Stomach (tissue), 4 donors: ENCODE data around the gene DLG2.

Source experiments
- CTCF ChIP-seq, 7 experiments: fragments of 450-650 bp in 4 of 7; fragments of 200-600 bp in 3 of 7; sonication (generic) in 3 of 7; IDR thresholded peaks; one replicate each; pipeline ENCODE4 v1.5.1; 2016 to 2019; ENCODE audit warnings: antibody characterized with exemption in 7 of 7, control low read depth in 2 of 7, mild to moderate bottlenecking in 1 of 7
- EP300 ChIP-seq: sonication (generic); formaldehyde crosslinking; IDR thresholded peaks from one replicate; pipeline ENCODE4 v1.6.1; 2017; ENCODE audit warnings: antibody characterized with exemption
- POLR2A ChIP-seq, 4 donors: fragments of 450-650 bp; IDR thresholded peaks; one replicate each; pipeline ENCODE4 v1.6.1; 2016; ENCODE audit warnings: antibody characterized with exemption in 4 of 4, control low read depth in 2 of 4, mild to moderate bottlenecking in 1 of 4, moderate library complexity in 1 of 4
- POLR2AphosphoS5 ChIP-seq, 3 donors: sonication (generic); formaldehyde crosslinking; IDR thresholded peaks; one replicate each; pipeline ENCODE4 v1.6.1; 2016; ENCODE audit warnings: antibody characterized with exemption in 3 of 3

GRCh38 chr11:85346484-85346883 is 280.7 kb downstream of the DLG2 start:
- TF ChIP-seq CTCF (IDR thresholded peaks at IDR 0.05) (no peak), POLR2A (IDR thresholded peaks at IDR 0.05) (no peak), POLR2AphosphoS5 (IDR thresholded peaks at IDR 0.05) (no peak), EP300 (no peak)
